ENCODE results near the gene AREL1.

AREL1 gene

DNA sequence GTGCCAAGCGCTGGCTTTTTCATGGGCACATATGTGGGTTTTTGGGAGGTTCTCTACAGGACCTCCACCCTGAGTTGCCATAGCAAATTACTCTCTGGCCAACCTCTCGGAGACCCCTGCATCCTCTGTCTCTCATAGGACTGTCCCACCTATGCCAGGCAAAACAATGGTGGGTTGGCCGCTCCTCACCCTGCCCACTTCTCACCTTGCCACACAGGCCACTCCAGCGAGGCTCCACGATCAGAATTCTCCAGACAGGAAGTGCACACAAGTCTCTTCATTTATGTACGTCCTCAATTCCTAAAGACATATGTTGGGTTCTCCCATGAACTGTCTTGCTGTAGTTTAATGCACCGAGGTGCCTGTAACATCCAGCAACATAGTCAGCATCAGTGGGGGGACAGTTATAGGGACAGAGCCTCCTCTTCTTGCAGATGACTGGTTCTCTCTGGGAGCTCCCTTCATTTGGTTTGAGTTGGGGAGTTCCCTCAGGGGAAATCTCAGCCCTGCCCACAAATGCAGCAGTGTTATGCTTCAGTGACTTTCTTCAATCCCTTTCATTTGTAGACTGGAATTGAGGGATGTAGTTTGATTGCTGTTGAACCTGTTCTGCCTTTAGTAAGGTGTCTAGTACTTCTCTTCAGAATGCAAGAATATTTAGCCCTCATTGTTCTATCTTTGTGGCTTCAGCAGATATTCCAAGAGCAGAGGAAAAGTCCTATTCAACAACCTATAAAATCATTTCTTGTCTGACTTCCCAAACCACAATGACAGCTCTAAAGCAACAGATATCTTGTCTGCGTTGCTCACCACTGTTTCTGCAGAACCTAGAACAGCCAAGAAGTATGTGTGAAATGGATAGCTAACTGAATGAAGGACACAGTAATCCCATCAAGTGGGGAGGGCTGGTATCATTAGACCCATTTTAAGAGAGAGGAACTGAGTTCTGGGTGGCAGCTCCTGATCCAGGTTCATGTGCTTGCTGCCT lies 98.1 kb downstream of the AREL1 start:
- Mint-ChIP-seq H3K27ac (no peak overlapping the region), H3K36me3 (ENCODE audit: insufficient read depth) (peaks cover 22% of the 10 kb centered on the region), H3K9me3 (no peaks in the 10 kb centered on the region), H3K4me3 (peak overlapping the region; percentile 78), H3K27me3 (no peaks in the 10 kb centered on the region), H3K4me1 (ENCODE audit: low read depth in 2 of 2) (peaks cover 59% of the 10 kb centered on the region in 2 donors)
- no peak for ATAC-seq (replicated peaks)
- no peak for DNase-seq

DNA sequence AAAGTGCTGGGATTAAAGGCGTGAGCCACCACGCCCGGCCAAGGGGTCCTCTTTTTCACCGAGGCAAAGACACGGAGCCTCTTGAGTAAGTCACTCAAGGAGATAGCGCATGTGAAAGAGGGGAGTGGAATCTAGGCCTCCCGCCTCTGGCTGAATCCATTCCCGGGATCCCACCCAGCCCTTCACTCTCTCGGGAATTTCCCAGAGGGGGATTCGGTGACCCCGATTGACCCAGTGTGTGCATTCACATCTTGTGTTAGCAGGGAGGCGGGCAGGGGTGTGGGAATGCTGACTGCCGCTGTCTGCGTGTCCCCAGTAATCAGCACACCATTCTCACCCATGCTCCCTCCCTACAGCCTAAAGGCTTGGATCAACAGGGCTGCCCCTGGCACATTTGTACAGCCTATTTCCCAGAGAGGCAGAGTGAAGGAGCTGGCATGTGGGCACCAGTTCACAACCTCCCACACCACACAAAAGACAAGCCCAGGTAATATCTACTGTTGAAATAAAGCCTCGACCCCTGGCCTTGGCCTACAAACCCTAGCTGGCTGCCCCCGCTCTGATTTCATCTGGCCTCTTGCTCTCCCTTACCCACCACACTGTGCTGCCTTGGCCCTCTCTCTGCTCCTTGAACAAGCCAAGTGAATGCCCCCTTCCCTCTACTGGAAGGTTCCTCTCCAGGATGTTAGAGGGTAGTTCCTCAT lies 99.5 kb downstream of the AREL1 start:
- peaks cover 53 to 56% of the 10 kb centered on the region in 2 donors for H3K4me1 Mint-ChIP-seq (ENCODE audit: low read depth in 2 of 2)
- H3K9me3 Mint-ChIP-seq, result no peaks in the 10 kb centered on the region
- peak overlapping the region in 1 of 2 donors; percentile 63 for H3K27ac Mint-ChIP-seq
- H3K4me3 Mint-ChIP-seq, result peak overlapping the region; percentile 78
- no peaks in the 10 kb centered on the region for H3K27me3 Mint-ChIP-seq
- H3K36me3 Mint-ChIP-seq (ENCODE audit: insufficient read depth), result peaks cover 15% of the 10 kb centered on the region
- DNase-seq (no peak), ATAC-seq (replicated peaks) (no peak)

DNA sequence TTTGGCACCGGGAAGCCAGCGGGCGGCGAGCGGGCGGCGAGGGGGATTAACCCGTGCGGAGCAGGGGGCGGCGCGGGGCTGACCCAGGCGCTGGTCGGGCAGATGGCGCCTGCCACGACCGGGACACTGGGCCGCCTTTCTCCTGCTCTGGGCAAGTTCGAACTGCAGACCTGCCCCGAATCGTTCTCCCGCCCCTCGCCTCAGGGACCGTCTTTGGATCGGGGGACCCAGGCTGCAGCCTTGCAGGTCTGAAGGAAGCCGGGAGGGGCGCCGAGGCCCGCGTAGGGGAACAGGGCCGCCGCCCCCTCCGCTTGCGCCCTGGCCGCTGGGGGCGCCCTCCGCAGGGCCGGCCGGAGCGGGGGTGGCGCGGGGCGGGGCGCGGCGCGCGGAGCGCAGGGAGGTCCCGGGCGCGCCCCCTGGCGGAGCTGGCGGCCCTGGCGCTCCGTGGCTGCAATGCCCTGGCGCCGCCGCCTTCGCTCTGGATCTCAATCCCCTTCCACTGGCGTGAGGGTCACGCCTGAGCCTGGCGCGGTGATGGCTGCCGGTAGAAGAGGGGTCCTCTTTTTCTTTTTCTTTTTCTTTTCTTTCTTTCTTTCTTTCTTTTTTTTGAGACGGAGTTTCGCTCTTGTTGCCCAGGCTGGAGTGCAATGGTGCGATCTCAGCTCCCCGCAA lies 100.4 kb downstream of the AREL1 start:
- H3K9me3 Mint-ChIP-seq, result no peaks in the 10 kb centered on the region
- peak overlapping the region in 1 of 2 donors; percentile 44 for H3K27ac Mint-ChIP-seq
- H3K4me1 Mint-ChIP-seq (ENCODE audit: low read depth in 2 of 2), result peaks cover 44 to 47% of the 10 kb centered on the region in 2 donors
- DNase-seq (peak; percentile 79 to 88 (median 82)), ATAC-seq (replicated peaks) (peak; percentile 85)
- H3K4me3 Mint-ChIP-seq, result peak overlapping the region; percentile 78
- peaks cover 6% of the 10 kb centered on the region for H3K36me3 Mint-ChIP-seq (ENCODE audit: insufficient read depth)
- H3K27me3 Mint-ChIP-seq, result no peaks in the 10 kb centered on the region

DNA sequence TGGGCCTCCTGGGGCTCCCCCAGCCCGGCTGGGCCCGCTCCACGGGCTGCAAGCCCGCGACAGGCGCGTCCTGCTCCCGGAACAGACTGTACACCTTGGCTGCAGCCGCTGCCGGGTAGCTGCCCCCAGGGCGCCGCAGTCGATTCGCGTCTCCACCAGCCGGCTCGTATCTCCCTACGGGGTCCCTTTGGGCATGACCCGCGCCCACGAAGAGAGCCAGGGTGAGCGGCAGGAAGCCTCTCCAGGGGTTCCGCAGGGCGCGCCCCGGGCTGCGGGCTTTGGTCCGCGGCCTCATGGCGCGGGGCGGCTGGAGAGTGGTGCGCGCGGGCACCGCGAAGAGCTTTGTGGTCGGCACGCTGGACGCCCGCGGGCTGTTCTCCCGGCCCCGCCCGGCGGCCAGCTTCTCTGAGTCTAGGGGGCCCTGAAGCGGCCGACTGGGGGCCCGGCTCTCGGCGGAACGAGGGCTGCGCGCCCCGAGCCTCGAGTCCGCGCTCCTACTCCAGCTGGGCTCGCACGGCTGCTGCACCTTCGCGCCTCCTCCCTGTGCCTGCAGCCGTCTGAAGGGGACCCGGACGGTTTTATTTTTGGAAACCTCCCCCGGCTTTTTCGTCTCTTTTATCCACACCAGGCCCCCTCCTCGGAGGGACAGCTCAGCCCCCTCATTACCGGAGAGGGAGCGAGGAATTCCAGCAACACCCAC lies 101.1 kb downstream of the AREL1 start, which contains the start of gene LTBP2:
LTBP2 (minus strand) TSS at position 588 of the 700 bp plus-strand sequence; CDS start at position 295, 293 bp downstream.
- H3K4me3 Mint-ChIP-seq, result peak within 1 kb of the TSS; percentile 78
- no peaks in the 10 kb centered on the region for H3K27me3 Mint-ChIP-seq
- H3K27ac Mint-ChIP-seq, result peak within 1 kb of the TSS in 1 of 2 donors; percentile 44
- no peak for DNase-seq
- H3K4me1 Mint-ChIP-seq (ENCODE audit: low read depth in 2 of 2), result peaks cover 41 to 44% of the 10 kb centered on the region in 2 donors
- ATAC-seq (replicated peaks), result peak; percentile 23
- peaks cover 5% of the 10 kb centered on the region for H3K36me3 Mint-ChIP-seq (ENCODE audit: insufficient read depth)
- no peaks in the 10 kb centered on the region for H3K9me3 Mint-ChIP-seq

Data from effector memory CD8-positive, alpha-beta T cell (primary cell).